ENCODE results near the gene NFX1. TPM values are rescaled to one million over a fixed set of nuclear protein-coding genes. Genes with fewer than 3 reads are reported as not detected.

The NFX1 gene
- total and polyA plus RNA-seq, 3 donors from 2014 or later = 30.0 to 48.6 (median 46.7) TPM

DNA sequence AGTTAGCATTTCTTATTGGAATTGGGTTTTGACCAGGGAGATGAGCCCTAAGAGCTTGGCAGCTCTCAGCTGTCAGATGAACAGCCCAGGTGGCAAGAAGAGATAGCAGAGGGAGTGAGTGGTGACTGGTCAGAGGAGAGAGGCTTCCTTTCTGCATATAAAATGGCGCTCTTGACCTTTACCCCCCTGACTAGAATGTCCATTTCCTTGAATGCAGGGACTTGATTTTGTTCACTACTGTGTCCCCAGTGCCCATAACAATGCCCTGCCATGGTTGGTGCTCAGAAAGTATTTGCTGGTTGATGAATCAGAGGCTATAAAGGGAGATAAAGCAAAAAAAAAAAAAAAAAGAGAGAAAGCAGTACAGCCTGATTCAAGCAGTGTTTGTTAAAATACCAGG lies 18.3 kb upstream of the NFX1 start:
- Histone ChIP-seq H3K27ac (no peak overlapping the region), H3K36me3 (ENCODE audit: low read depth, missing control alignments) (peaks cover 5% of the 10 kb centered on the region), H3K4me3 (no peak overlapping the region), H3K27me3 (no peaks in the 10 kb centered on the region), H3K4me1 (no peaks in the 10 kb centered on the region), H3K9me3 (no peaks in the 10 kb centered on the region)
- intact Hi-C loops (cut with DNase I; ENCODE audit: low total_unique reads) = no loop called here
- 84 to 96% methylated on average over 1 of the region's 1 CpG for WGBS, 2 donors
- no peak for DNase-seq
- TF ChIP-seq POLR2A (IDR thresholded peaks at IDR 0.05) = no peak
- TF ChIP-seq, protein P1, sequence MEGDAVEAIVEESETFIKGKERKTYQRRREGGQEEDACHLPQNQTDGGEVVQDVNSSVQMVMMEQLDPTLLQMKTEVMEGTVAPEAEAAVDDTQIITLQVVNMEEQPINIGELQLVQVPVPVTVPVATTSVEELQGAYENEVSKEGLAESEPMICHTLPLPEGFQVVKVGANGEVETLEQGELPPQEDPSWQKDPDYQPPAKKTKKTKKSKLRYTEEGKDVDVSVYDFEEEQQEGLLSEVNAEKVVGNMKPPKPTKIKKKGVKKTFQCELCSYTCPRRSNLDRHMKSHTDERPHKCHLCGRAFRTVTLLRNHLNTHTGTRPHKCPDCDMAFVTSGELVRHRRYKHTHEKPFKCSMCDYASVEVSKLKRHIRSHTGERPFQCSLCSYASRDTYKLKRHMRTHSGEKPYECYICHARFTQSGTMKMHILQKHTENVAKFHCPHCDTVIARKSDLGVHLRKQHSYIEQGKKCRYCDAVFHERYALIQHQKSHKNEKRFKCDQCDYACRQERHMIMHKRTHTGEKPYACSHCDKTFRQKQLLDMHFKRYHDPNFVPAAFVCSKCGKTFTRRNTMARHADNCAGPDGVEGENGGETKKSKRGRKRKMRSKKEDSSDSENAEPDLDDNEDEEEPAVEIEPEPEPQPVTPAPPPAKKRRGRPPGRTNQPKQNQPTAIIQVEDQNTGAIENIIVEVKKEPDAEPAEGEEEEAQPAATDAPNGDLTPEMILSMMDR (IDR thresholded peaks at IDR 0.05) = no peak

DNA sequence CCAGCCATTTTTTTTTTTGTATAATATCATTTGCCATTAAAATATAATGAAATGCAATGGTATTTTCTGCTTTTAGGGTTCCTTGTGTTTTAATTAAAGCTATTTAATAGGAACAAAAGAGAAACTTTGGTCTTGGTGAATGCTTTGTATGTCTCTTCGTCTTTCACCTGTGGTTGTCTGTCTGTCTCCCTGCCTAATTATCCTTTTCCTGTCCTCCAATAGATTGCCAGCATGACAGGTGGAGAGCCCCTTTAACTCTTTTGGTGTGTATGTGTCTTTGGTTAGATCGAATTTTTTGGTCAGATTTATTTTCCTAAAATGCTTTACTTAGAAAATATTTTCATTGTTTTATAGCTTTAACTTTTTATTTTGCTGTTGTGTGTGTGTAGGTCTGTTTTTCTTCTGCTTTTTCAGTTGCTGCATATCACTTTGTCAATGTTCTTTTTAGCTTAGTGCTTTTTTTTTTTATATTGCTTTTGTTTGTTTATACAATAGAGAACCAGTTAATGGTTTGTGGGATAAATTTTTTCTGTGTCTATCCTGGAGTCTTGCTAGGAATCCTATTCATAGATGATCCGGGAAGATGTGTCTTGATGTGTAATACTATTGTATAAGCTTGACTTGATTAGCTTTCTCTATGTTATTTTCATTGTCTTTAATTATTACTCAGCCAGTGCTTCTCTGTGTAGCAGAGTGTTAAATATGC lies 16.9 kb upstream of the NFX1 start:
- Histone ChIP-seq H3K4me1 (no peaks in the 10 kb centered on the region), H3K36me3 (ENCODE audit: low read depth, missing control alignments) (peaks cover 5% of the 10 kb centered on the region), H3K27ac (no peak overlapping the region), H3K4me3 (no peak overlapping the region), H3K9me3 (no peaks in the 10 kb centered on the region), H3K27me3 (no peaks in the 10 kb centered on the region)
- DNase-seq = no peak
- intact Hi-C loops (cut with DNase I; ENCODE audit: low total_unique reads) = no loop called here
- 76 to 91% methylated on average over 3 of the region's 3 CpGs for WGBS, 2 donors
- no peak for TF ChIP-seq POLR2A (IDR thresholded peaks at IDR 0.05)
- TF ChIP-seq, protein P1 (IDR thresholded peaks at IDR 0.05) = no peak

DNA sequence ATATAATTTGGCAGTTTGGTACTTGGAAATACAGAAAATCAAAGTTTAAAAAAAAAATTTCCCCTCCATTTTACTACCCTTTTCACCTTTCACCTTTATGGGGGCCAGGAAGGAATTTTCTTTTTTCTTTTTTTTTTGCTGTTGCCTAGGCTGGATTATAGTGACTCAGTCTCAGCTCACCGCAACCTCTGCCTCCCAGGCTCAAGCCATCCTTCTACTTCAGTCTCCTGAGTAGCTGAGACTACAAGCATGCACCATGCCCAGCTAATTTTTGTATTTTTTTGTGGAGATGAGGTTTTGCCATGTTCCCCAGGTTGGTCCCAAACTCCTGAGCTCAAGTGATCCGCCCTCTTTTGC lies 16.4 kb upstream of the NFX1 start:
- Histone ChIP-seq H3K9me3 (no peaks in the 10 kb centered on the region), H3K4me1 (no peaks in the 10 kb centered on the region), H3K27me3 (no peaks in the 10 kb centered on the region), H3K27ac (no peak overlapping the region), H3K36me3 (ENCODE audit: low read depth, missing control alignments) (peaks cover 5% of the 10 kb centered on the region), H3K4me3 (no peak overlapping the region)
- intact Hi-C loops (cut with DNase I; ENCODE audit: low total_unique reads) = no loop called here
- no peak for DNase-seq
- TF ChIP-seq, protein P1 (IDR thresholded peaks at IDR 0.05) = no peak
- no peak for TF ChIP-seq POLR2A (IDR thresholded peaks at IDR 0.05)
- 98 to 100% methylated on average over 2 of the region's 2 CpGs for WGBS, 2 donors

DNA sequence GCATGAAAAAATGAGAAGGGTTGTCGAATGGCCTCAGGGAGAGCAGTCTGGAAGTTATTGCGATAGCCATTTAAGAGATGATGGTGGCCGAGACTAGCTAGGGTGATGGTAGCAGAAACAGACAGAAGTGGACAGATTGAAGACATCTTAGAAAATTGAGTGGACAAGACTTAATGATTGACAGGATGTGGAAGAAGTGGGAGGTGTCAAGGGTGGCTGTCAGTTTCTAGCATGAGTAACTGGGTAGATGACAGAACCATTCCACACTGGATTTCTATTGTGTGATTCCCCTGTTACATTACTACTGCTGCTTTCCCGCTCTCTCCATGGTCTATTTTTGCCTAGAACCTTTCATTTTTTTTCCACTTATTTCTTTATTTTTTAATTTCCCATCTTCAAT lies 12.8 kb upstream of the NFX1 start:
- peaks cover 5% of the 10 kb centered on the region for H3K36me3 ChIP-seq (ENCODE audit: low read depth, missing control alignments)
- 96 to 99% methylated on average over 4 of the region's 4 CpGs for WGBS, 2 donors
- DNase-seq = no peak
- no peaks in the 10 kb centered on the region for H3K27me3 ChIP-seq
- intact Hi-C loops (cut with DNase I; ENCODE audit: low total_unique reads) = no loop called here
- no peak overlapping the region for H3K27ac ChIP-seq
- no peaks in the 10 kb centered on the region for H3K9me3 ChIP-seq
- TF ChIP-seq, protein P1 (IDR thresholded peaks at IDR 0.05) = no peak
- no peak for TF ChIP-seq POLR2A (IDR thresholded peaks at IDR 0.05)
- no peak overlapping the region for H3K4me3 ChIP-seq
- H3K4me1 ChIP-seq = no peaks in the 10 kb centered on the region

DNA sequence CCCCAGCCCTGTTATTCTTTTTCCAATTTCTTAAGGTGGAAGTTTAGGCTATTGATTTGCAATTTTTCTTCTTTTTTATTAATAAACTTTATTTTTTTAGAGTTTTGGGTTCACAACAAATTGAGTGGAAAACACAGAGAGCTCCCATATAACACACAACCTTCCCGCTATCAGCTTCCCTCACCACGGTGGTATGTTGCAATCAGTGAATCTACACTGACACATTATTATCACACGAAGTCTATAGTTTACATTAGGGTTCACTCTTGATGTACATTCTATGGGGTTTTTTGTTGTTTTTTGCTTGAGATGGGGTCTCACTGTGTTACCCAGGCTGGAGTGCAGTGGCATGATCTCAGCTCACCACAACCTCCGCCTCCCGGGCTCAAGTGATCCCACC lies 4.8 kb upstream of the NFX1 start:
- no peaks in the 10 kb centered on the region for H3K36me3 ChIP-seq (ENCODE audit: low read depth, missing control alignments)
- TF ChIP-seq, protein P1 (IDR thresholded peaks at IDR 0.05) = no peak
- TF ChIP-seq POLR2A (IDR thresholded peaks at IDR 0.05) = no peak
- intact Hi-C loops (cut with DNase I; ENCODE audit: low total_unique reads) = no loop called here

More for the DNA sequence above, 4.8 kb upstream of the NFX1 start:
- WGBS, 2 donors = 74 to 87% methylated on average over 5 of the region's 5 CpGs
- peaks cover 5% of the 10 kb centered on the region for H3K4me1 ChIP-seq
- no peak overlapping the region for H3K4me3 ChIP-seq
- H3K27ac ChIP-seq = no peak overlapping the region
- H3K9me3 ChIP-seq = no peaks in the 10 kb centered on the region
- no peak for DNase-seq
- H3K27me3 ChIP-seq = no peaks in the 10 kb centered on the region

All from testis (tissue), 3 donors.